Peyer's patch (tissue), 4 donors: Measurements from ENCODE around the gene PHACTR1.

Experiments used
- POLR2A ChIP-seq, 2 donors: fragments of 450-650 bp; IDR thresholded peaks; one replicate each; pipeline ENCODE4 v1.5.1; 2017; ENCODE audit warnings: antibody characterized with exemption in 2 of 2, mild to moderate bottlenecking in 2 of 2, moderate library complexity in 2 of 2
- TF ChIP-seq, protein P1 (sequence below), 6 experiments: fragments of 450-650 bp in 4 of 6; fragments of 200-600 bp in 2 of 6; sonication (generic) in 1 of 6; IDR thresholded peaks; one replicate each; pipeline ENCODE4 v1.5.1; 2017 to 2019; ENCODE audit warnings: antibody characterized with exemption in 6 of 6, mild to moderate bottlenecking in 3 of 6, moderate library complexity in 1 of 6

DNA sequence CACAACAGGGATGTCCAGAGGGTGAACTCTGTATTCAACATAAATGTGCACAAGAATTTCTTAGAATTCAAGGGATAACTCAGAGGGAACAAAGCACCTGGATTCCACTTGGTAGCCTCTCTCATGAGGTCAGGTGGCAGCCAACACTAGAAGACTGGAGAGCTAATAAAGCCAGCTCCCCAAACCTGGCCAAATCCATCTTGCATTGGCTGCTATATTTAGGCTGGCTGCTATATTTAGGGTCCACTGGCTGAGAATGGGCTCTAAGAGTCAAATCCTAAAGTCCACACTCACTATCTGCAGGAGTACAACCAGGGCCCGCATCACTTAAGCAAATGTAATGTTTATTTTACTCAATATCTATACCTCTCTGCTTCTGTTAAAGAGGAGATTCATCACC is 591.8 kb downstream of the PHACTR1 start:
- no peak for TF ChIP-seq POLR2A (IDR thresholded peaks at IDR 0.05)
- TF ChIP-seq, protein P1, sequence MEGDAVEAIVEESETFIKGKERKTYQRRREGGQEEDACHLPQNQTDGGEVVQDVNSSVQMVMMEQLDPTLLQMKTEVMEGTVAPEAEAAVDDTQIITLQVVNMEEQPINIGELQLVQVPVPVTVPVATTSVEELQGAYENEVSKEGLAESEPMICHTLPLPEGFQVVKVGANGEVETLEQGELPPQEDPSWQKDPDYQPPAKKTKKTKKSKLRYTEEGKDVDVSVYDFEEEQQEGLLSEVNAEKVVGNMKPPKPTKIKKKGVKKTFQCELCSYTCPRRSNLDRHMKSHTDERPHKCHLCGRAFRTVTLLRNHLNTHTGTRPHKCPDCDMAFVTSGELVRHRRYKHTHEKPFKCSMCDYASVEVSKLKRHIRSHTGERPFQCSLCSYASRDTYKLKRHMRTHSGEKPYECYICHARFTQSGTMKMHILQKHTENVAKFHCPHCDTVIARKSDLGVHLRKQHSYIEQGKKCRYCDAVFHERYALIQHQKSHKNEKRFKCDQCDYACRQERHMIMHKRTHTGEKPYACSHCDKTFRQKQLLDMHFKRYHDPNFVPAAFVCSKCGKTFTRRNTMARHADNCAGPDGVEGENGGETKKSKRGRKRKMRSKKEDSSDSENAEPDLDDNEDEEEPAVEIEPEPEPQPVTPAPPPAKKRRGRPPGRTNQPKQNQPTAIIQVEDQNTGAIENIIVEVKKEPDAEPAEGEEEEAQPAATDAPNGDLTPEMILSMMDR (IDR thresholded peaks at IDR 0.05) = no peak
